ENCODE data around the gene AGPAT1. TPM values are rescaled to one million over a fixed set of nuclear protein-coding genes. Genes with fewer than 3 reads are reported as not detected.

Gene AGPAT1
- total RNA-seq, 4 donors from 2014 or later: 32.0 to 58.7 (median 42.0) TPM

- in situ Hi-C loops (cut with MboI; ENCODE audit: low sequenced_read_pairs in 4 of 4) (loop anchor here in 3 of 4 donors (25.0 kb wide), 6 partner anchors 215 to 1565 kb away; partner anchors contain the start of genes BRD2 (in 3 of the 3), HLA-DMA (in 3 of the 3), APOM (in 2 of the 3) and BAG6 (in 2 of the 3)), intact Hi-C loops (cut with DNase I; ENCODE audit: low total_unique reads) (loop anchor here (1.0 to 10.0 kb wide), 9 partner anchors 18 to 1138 kb away; partner anchors contain the start of genes B3GALT4, BRD2, CSNK2B and DXO)
- peak overlapping the region; percentile 92 to 99 (median 96) for H3K27ac ChIP-seq
- no peaks in the 10 kb centered on the region for H3K9me3 ChIP-seq
- H3K27me3 ChIP-seq: no peaks in the 10 kb centered on the region
- peaks cover 0 to 19% of the 10 kb centered on the region in 2 donors for H3K36me3 ChIP-seq
- ATAC-seq: peak; percentile 6 to 12
- DNase-seq: no peak
- peak overlapping the region; percentile 81 to 99 (median 96) for H3K4me3 ChIP-seq
- peaks cover 36 to 46% of the 10 kb centered on the region in 2 donors for H3K4me1 ChIP-seq
- TF ChIP-seq CTCF (IDR thresholded peaks at IDR 0.05 in 4 of 5, conservative IDR thresholded peaks at IDR 0.05 in 1 of 5): no peak
- peak; percentile 19 to 48 for TF ChIP-seq POLR2A (IDR thresholded peaks at IDR 0.05)
Measured at GRCh38 chr6:32177183-32177787, 1.4 kb upstream of the AGPAT1 start.

GRCh38 chr6:32176476-32177182 lies 745 bp upstream of the AGPAT1 start:
- H3K4me1 ChIP-seq: peaks cover 35 to 40% of the 10 kb centered on the region in 2 donors
- peaks cover 0 to 19% of the 10 kb centered on the region in 2 donors for H3K36me3 ChIP-seq
- DNase-seq (no peak), ATAC-seq (peak in 1 of 2 donors; percentile 9)
- in situ Hi-C loops (cut with MboI; ENCODE audit: low sequenced_read_pairs in 4 of 4): loop anchor here in 3 of 4 donors (25.0 kb wide), 6 partner anchors 214 to 1564 kb away; partner anchors contain the start of genes BRD2 (in 3 of the 3), HLA-DMA (in 3 of the 3), APOM (in 2 of the 3) and BAG6 (in 2 of the 3)
- peak overlapping the region; percentile 92 to 99 (median 96) for H3K27ac ChIP-seq
- no peaks in the 10 kb centered on the region for H3K27me3 ChIP-seq
- TF ChIP-seq POLR2A (IDR thresholded peaks at IDR 0.05) (no peak), CTCF (IDR thresholded peaks at IDR 0.05 in 4 of 5, conservative IDR thresholded peaks at IDR 0.05 in 1 of 5) (no peak)
- intact Hi-C loops (cut with DNase I; ENCODE audit: low total_unique reads): loop anchor here (1.0 to 10.0 kb wide), 10 partner anchors 19 to 1138 kb away; partner anchors contain the start of genes B3GALT4, BRD2, CSNK2B and DXO
- H3K9me3 ChIP-seq: no peaks in the 10 kb centered on the region
- H3K4me3 ChIP-seq: peak overlapping the region; percentile 81 to 99 (median 96)

GRCh38 chr6:32175322-32175710 lies 568 bp downstream of the AGPAT1 start:
- Histone ChIP-seq H3K4me3 (peak overlapping the region; percentile 81 to 99 (median 96)), H3K4me1 (peaks cover 35 to 37% of the 10 kb centered on the region in 2 donors), H3K36me3 (peaks cover 0 to 10% of the 10 kb centered on the region in 2 donors), H3K9me3 (no peaks in the 10 kb centered on the region), H3K27ac (peak overlapping the region; percentile 92 to 99 (median 96)), H3K27me3 (no peaks in the 10 kb centered on the region)
- in situ Hi-C loops (cut with MboI; ENCODE audit: low sequenced_read_pairs in 4 of 4): loop anchor here in 3 of 4 donors (25.0 kb wide), 6 partner anchors 213 to 1563 kb away; partner anchors contain the start of genes BRD2 (in 3 of the 3), HLA-DMA (in 3 of the 3), APOM (in 2 of the 3) and BAG6 (in 2 of the 3)
- intact Hi-C loops (cut with DNase I; ENCODE audit: low total_unique reads): loop anchor here (5.0 to 10.0 kb wide), 6 partner anchors 201 to 1139 kb away; partner anchors contain the start of genes B3GALT4, BRD2, CSNK2B and DXO
- TF ChIP-seq CTCF (IDR thresholded peaks at IDR 0.05 in 4 of 5, conservative IDR thresholded peaks at IDR 0.05 in 1 of 5) (no peak), POLR2A (IDR thresholded peaks at IDR 0.05) (no peak)
- no peak for DNase-seq
- no peak for ATAC-seq

DNA sequence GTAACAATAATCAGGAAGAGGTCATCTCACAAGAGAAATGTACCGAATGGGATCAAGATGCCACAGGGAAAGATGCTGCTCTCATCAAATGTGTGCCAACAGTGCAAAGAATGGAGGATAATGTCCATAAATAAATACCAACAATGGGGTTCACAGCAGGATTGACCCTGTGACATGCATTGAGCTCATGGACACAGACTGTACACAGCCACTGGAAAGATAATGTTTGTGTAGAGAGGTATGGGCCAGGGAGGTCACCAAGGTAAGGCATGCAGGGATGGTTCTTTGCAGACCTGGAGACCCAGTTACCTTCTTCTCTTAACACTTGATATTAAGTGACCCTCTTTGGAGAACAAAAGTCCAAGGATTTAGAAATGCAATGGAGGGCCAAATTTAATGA lies 1.5 kb downstream of the AGPAT1 start:
- no peak overlapping the region for H3K27ac ChIP-seq
- intact Hi-C loops (cut with DNase I; ENCODE audit: low total_unique reads) (loop anchor here (10.0 kb wide), 3 partner anchors 200 to 1140 kb away; partner anchors contain the start of genes B3GALT4, DXO, RPS18 and TAPBP), in situ Hi-C loops (cut with MboI; ENCODE audit: low sequenced_read_pairs in 4 of 4) (no loop called here)
- H3K4me1 ChIP-seq: peaks cover 29 to 31% of the 10 kb centered on the region in 2 donors
- H3K4me3 ChIP-seq: no peak overlapping the region
- peaks cover 0 to 12% of the 10 kb centered on the region in 2 donors for H3K36me3 ChIP-seq
- DNase-seq (no peak), ATAC-seq (no peak)
- H3K27me3 ChIP-seq: no peaks in the 10 kb centered on the region
- H3K9me3 ChIP-seq: no peaks in the 10 kb centered on the region
- TF ChIP-seq CTCF (IDR thresholded peaks at IDR 0.05 in 4 of 5, conservative IDR thresholded peaks at IDR 0.05 in 1 of 5): no peak
- TF ChIP-seq POLR2A (IDR thresholded peaks at IDR 0.05): no peak
